Measurements from ENCODE around the gene GET4. TPM values are rescaled to one million over a fixed set of nuclear protein-coding genes. Genes with fewer than 3 reads are reported as not detected.

GET4 gene
- total RNA-seq, 2 experiments from 2014 or later, result 84.4 to 96.4 TPM

GRCh38 chr7:898460-898854 lies 22.1 kb downstream of the GET4 start:
- Mint-ChIP-seq H3K4me1 (ENCODE audit: low read depth) (no peaks in the 10 kb centered on the region), H3K27ac (no peak overlapping the region), H3K36me3 (ENCODE audit: low read depth) (peaks cover 38% of the 10 kb centered on the region), H3K27me3 (peaks cover 9% of the 10 kb centered on the region), H3K9me3 (no peaks in the 10 kb centered on the region), H3K4me3 (no peak overlapping the region)
- H3K9me3 ChIP-seq (ENCODE audit: control insufficient read depth in 1 of 2, insufficient read depth in 1 of 2, low read length in 2 of 2), result no peaks in the 10 kb centered on the region
- CTCF ChIA-PET, result no interaction called here
- no peaks in the 10 kb centered on the region for H3K27me3 ChIP-seq (ENCODE audit: control insufficient read depth in 1 of 2, insufficient read depth in 2 of 2, low read length in 2 of 2)
- ATAC-seq (ENCODE audit: poor library complexity) (no peak), DNase-seq (no peak)
- POLR2A ChIA-PET, result interaction anchor here (1.4 kb wide), 1 partner anchor 25 kb away, joined by 3 read pairs; no protein-coding TSS in a partner anchor
- H3K27ac ChIP-seq (ENCODE audit: low read depth in 1 of 2, low read length in 2 of 2), result no peak overlapping the region
- TF ChIP-seq CTCF (IDR thresholded peaks at IDR 0.05), result no peak
- no peak overlapping the region for H3K4me3 ChIP-seq (ENCODE audit: low read length)
- intact Hi-C loops (cut with DNase I, micrococcal nuclease), result no loop called here
- peaks cover 6% of the 10 kb centered on the region for H3K4me1 ChIP-seq (ENCODE audit: insufficient read depth, low read length)
- peaks cover 42% of the 10 kb centered on the region for H3K36me3 ChIP-seq (ENCODE audit: insufficient read depth, low read length)

DNA sequence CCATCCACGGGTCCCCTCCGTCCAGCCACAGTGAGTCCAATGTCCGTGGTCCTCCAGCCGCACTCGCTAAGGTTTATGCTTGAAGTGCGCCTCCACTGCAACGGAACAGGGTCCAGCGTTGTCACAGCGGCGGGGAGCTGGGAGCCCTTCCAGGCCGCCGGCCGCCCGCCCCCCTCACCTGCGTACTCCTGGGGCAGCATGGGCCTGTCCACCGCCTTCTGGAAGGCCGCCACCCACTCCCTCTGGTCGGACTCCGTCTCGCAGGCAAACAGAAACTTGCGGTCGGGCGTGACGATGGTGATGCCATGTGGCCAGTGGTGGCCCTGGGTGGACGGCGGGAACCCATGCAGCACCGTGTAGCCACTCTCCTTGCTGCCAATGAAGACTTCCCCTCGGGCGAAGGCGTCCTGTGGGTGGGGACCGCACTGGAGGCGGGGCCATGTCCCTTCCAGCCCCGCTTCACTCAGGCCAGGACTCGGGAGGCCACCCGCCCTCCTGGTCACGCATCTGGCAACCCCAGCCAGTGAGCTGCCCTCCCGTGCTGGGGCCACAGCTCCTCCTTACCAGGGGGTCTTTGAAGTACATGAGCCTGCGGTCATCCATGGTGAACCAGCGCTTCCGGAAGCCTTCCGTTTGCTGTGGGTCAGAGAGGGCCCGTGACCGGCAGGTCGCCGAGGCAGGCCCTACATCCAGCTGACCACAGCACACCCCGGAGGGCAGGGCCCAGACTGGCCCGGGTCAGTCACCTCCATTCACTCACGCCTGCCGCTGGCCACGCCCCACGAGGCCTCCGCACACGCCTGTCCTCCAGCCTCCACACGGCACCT lies 22.7 kb downstream of the GET4 start:
- ChIA-PET CTCF (no interaction called here), POLR2A (interaction anchor here (0.6 to 1.4 kb wide), 2 partner anchors 24 to 465 kb away, joined by 3 read pairs; no protein-coding TSS in a partner anchor)
- Mint-ChIP-seq H3K4me1 (ENCODE audit: low read depth) (no peaks in the 10 kb centered on the region), H3K36me3 (ENCODE audit: low read depth) (peaks cover 35% of the 10 kb centered on the region), H3K9me3 (no peaks in the 10 kb centered on the region), H3K27me3 (peaks cover 9% of the 10 kb centered on the region), H3K27ac (no peak overlapping the region), H3K4me3 (no peak overlapping the region)
- Histone ChIP-seq H3K36me3 (ENCODE audit: insufficient read depth, low read length) (peaks cover 36% of the 10 kb centered on the region), H3K4me1 (ENCODE audit: insufficient read depth, low read length) (peaks cover 6% of the 10 kb centered on the region), H3K27ac (ENCODE audit: low read depth in 1 of 2, low read length in 2 of 2) (no peak overlapping the region), H3K27me3 (ENCODE audit: control insufficient read depth in 1 of 2, insufficient read depth in 2 of 2, low read length in 2 of 2) (no peaks in the 10 kb centered on the region), H3K4me3 (ENCODE audit: low read length) (no peak overlapping the region), H3K9me3 (ENCODE audit: control insufficient read depth in 1 of 2, insufficient read depth in 1 of 2, low read length in 2 of 2) (no peaks in the 10 kb centered on the region)
- no peak for TF ChIP-seq CTCF (IDR thresholded peaks at IDR 0.05)
- DNase-seq (no peak), ATAC-seq (ENCODE audit: poor library complexity) (no peak)
- intact Hi-C loops (cut with DNase I, micrococcal nuclease), result no loop called here

- POLR2A ChIA-PET, result interaction anchor here (0.6 kb wide), 1 partner anchor 466 kb away, joined by 3 read pairs; no protein-coding TSS in a partner anchor
- Histone ChIP-seq H3K4me3 (ENCODE audit: low read length) (no peak overlapping the region), H3K36me3 (ENCODE audit: insufficient read depth, low read length) (peaks cover 29% of the 10 kb centered on the region), H3K27me3 (ENCODE audit: control insufficient read depth in 1 of 2, insufficient read depth in 2 of 2, low read length in 2 of 2) (no peaks in the 10 kb centered on the region), H3K4me1 (ENCODE audit: insufficient read depth, low read length) (peaks cover 6% of the 10 kb centered on the region), H3K9me3 (ENCODE audit: control insufficient read depth in 1 of 2, insufficient read depth in 1 of 2, low read length in 2 of 2) (no peaks in the 10 kb centered on the region), H3K27ac (ENCODE audit: low read depth in 1 of 2, low read length in 2 of 2) (no peak overlapping the region)
- CTCF ChIA-PET, result no interaction called here
- ATAC-seq (ENCODE audit: poor library complexity) (no peak), DNase-seq (no peak)
- Mint-ChIP-seq H3K9me3 (no peaks in the 10 kb centered on the region), H3K27me3 (peaks cover 9% of the 10 kb centered on the region), H3K27ac (no peak overlapping the region), H3K36me3 (ENCODE audit: low read depth) (peaks cover 28% of the 10 kb centered on the region), H3K4me3 (no peak overlapping the region), H3K4me1 (ENCODE audit: low read depth) (no peaks in the 10 kb centered on the region)
- intact Hi-C loops (cut with DNase I, micrococcal nuclease), result no loop called here
- TF ChIP-seq CTCF (IDR thresholded peaks at IDR 0.05), result no peak
These were observed 23.5 kb downstream of the GET4 start for GRCh38 chr7:899806-900205.

All from CD4-positive, alpha-beta T cell (primary cell).